KOPT-K1 (cell line): ENCODE data around the gene ARRB1.

Experiments
- H3K27ac ChIP-seq: fragments of 200-600 bp; sonication (generic); 2 replicates; pipeline ENCODE4 v1.5.1; 2016; ENCODE audit warnings: antibody characterized with exemption, mild to moderate bottlenecking, low read depth, low read length; ENCODE audit not compliant: poor library complexity, severe bottlenecking
- H3K36me3 ChIP-seq: fragments of 200-600 bp; sonication (generic); 2 replicates; pipeline ENCODE4 v1.5.1; 2017; ENCODE audit warnings: antibody characterized with exemption, mild to moderate bottlenecking, low read length, moderate library complexity; ENCODE audit not compliant: insufficient read depth
- H3K9me3 ChIP-seq: fragments of 200-600 bp; sonication (generic); 2 replicates; pipeline ENCODE4 v1.5.1; 2017; ENCODE audit warnings: antibody characterized with exemption, low read length, mild to moderate bottlenecking; ENCODE audit not compliant: insufficient read depth, poor library complexity, severe bottlenecking

The ARRB1 gene

GRCh38 chr11:75241906-75242644, 109.4 kb downstream of the ARRB1 start:
- no peaks in the 10 kb centered on the region for H3K36me3 ChIP-seq
- no peak overlapping the region for H3K27ac ChIP-seq

GRCh38 chr11:75241036-75241905, 110.2 kb downstream of the ARRB1 start:
- Histone ChIP-seq H3K36me3 (no peaks in the 10 kb centered on the region), H3K27ac (no peak overlapping the region)

More at GRCh38 chr11:75241906-75242644, 109.4 kb downstream of the ARRB1 start:
- no peaks in the 10 kb centered on the region for H3K9me3 ChIP-seq

GRCh38 chr11:75240311-75241035, 111.0 kb downstream of the ARRB1 start, which contains the start of gene TPBGL:
Gene TPBGL, plus strand, starts transcription at chr11:75240774. Its CDS starts 276 bp downstream, at chr11:75241050.
- Histone ChIP-seq H3K36me3 (no peaks in the 10 kb centered on the region), H3K27ac (no peak within 1 kb of the TSS), H3K9me3 (no peaks in the 10 kb centered on the region)

More at GRCh38 chr11:75241036-75241905, 110.2 kb downstream of the ARRB1 start:
- no peaks in the 10 kb centered on the region for H3K9me3 ChIP-seq

- no peaks in the 10 kb centered on the region for H3K36me3 ChIP-seq
- H3K9me3 ChIP-seq: no peaks in the 10 kb centered on the region
- H3K27ac ChIP-seq: no peak overlapping the region
Measured at GRCh38 chr11:75239531-75240290, 111.8 kb downstream of the ARRB1 start.

- H3K27ac ChIP-seq: no peak overlapping the region
- H3K9me3 ChIP-seq: no peaks in the 10 kb centered on the region
- H3K36me3 ChIP-seq: no peaks in the 10 kb centered on the region
Measured at GRCh38 chr11:75238595-75239440, 112.6 kb downstream of the ARRB1 start.

- Histone ChIP-seq H3K36me3 (no peaks in the 10 kb centered on the region), H3K9me3 (no peaks in the 10 kb centered on the region), H3K27ac (no peak overlapping the region)
Measured at GRCh38 chr11:75237050-75237449, 114.4 kb downstream of the ARRB1 start.

- Histone ChIP-seq H3K36me3 (no peaks in the 10 kb centered on the region), H3K9me3 (no peaks in the 10 kb centered on the region), H3K27ac (no peak overlapping the region)
Measured at GRCh38 chr11:75236062-75236461, 115.4 kb downstream of the ARRB1 start.

- H3K9me3 ChIP-seq: no peaks in the 10 kb centered on the region
Measured at GRCh38 chr11:75233754-75234172, 117.7 kb downstream of the ARRB1 start.

GRCh38 chr11:75230621-75231020, 120.8 kb downstream of the ARRB1 start:
- H3K36me3 ChIP-seq: no peaks in the 10 kb centered on the region
- no peaks in the 10 kb centered on the region for H3K9me3 ChIP-seq
- H3K27ac ChIP-seq: no peak overlapping the region

More at GRCh38 chr11:75233754-75234172, 117.7 kb downstream of the ARRB1 start:
- no peaks in the 10 kb centered on the region for H3K36me3 ChIP-seq
- H3K27ac ChIP-seq: no peak overlapping the region

GRCh38 chr11:75229466-75229865, 122.0 kb downstream of the ARRB1 start:
- Histone ChIP-seq H3K9me3 (no peaks in the 10 kb centered on the region), H3K27ac (no peak overlapping the region), H3K36me3 (no peaks in the 10 kb centered on the region)

- no peaks in the 10 kb centered on the region for H3K9me3 ChIP-seq
- no peak overlapping the region for H3K27ac ChIP-seq
- H3K36me3 ChIP-seq: no peaks in the 10 kb centered on the region
Measured at GRCh38 chr11:75225794-75226193, 125.7 kb downstream of the ARRB1 start.

GRCh38 chr11:75223954-75224643, 127.4 kb downstream of the ARRB1 start:
- H3K36me3 ChIP-seq: no peaks in the 10 kb centered on the region
- no peak overlapping the region for H3K27ac ChIP-seq
- H3K9me3 ChIP-seq: no peaks in the 10 kb centered on the region

- Histone ChIP-seq H3K27ac (no peak overlapping the region), H3K9me3 (no peaks in the 10 kb centered on the region), H3K36me3 (no peaks in the 10 kb centered on the region)
Measured at GRCh38 chr11:75219869-75220268, 131.6 kb downstream of the ARRB1 start.
